Measurements from ENCODE around the gene TRAF3. TPM values are rescaled to one million over a fixed set of nuclear protein-coding genes. Genes with fewer than 3 reads are reported as not detected.
A peak's percentile ranks its signal among the peaks of the same experiment; 100 is the strongest.

The TRAF3 gene
- total RNA-seq, 1 donor from 2014 or later, result 11.3 TPM

DNA sequence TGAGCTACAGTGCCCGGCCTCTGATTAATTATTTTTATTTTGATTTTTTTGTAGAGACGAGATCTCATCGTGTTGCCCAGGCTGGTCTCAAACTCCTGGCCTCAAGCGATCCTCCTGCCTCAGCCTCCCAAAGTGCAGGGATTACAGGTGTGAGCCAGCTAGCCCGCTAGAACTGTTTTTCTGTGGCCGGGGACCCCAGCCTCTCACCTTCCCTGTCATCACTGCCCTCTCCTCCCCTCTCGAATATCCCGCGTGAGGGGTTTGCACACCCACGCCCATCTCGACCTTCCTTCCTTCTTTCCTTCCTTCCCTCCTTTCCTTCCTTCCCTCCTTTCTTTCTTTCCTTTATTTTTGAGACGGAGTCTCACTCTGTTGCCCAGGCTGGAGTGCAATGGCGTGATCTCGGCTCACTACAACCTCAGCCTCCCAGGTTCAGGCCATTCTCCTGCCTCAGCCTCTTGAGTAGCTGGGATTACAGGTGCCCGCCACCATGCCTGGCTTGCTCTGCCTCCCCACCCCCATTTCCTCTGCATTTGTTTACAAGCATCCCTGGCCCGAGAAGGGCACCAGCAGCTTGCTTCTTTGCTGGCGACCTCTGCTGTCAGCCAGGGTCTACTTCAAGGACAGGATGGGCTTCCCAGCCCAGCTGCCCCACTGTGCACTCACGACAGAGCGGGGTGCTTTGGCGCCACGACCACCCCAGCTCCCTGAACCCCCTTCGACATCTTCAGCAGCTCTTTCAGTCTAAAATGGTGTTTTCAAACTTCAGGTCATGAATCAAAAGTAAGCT, 4.3 kb upstream of the TRAF3 start:
- intact Hi-C loops (cut with DNase I), result no loop called here
- no peak for ATAC-seq
- no peak for DNase-seq (ENCODE audit: missing footprints)

DNA sequence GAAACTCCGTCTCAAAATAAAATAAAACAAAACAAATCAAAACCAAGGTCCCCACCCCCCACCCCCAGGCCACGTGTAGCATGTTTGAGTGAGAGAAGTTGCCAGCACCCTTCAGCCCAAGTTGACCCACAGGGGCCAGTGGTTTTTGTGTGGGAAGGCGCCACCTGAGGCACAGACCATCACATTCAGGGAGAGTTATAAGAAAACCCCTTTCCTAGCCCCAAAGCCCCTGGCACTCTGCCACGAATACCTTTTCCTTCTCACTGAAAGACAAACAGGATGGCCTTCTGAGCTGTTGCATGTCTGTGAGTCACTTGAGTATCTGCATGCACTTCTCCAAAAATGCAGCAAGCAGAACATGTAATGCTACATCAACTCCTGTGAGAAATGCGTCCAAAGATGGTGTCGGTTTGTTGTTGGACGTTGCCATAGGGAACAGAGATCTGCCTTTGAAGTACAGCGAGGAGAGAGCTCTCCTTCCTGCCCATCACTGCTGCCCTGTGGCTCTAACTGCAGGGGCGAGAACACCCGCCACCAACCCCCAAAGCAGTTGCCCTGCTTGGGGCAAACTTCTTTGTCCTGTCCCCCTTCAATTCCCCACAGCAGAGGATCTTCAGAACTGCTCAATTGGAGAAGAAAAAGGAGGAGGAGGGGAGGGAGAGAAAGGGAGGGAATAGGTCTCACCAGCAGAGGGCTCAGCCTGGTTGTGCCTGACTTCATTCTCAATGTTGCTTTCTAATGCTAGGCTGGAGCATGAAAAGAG, 2.7 kb upstream of the TRAF3 start:
- peak; percentile 60 for ATAC-seq
- intact Hi-C loops (cut with DNase I), result loop anchor here (1.0 to 5.0 kb wide), 2 partner anchors 82 to 144 kb away; no protein-coding TSS in a partner anchor
- DNase-seq (ENCODE audit: missing footprints), result no peak

DNA sequence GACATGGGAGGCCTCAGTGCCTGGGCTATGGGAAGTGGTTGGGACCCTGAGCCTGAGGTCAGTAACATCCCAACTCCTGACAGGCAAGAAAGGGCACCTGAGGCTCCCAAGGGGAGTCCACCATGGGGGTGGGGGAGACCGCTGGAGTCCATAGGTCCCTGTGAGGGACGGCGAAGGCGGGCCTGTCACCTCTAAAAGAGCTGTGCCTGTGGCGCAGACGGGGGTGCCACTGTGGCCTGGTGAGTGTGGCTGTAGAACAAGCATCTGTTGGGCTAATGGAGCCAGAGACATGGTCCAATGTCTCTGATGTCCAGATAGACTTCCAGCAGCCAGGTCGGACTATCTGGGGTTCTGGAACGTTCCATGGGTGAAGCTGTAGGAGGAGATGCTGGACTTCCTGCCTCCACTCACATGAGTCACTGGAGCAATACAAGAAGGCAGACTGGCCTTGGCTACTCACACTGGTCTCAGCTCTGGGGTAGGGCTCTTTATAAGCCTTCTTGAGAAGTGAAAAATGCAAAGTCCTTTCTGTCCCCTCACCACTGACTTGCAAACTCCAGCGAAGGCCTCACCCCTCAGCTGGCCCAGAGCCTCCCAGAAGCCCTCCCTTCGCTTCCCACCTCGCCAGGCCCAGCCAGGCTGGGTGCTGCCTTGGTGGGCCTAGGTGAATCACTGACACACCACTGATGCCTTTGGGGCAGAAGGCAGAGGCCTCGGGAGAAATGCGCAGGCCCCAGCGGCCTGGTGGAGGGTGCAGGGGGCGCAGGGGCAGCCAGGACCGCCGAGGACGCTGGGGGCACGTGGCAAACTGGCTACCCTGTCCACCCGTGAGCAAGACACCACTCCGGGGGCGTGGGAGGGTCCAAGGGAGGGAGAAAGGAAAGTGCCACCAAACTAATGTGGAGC, 1.1 kb upstream of the TRAF3 start:
- intact Hi-C loops (cut with DNase I), result loop anchor here (1.0 to 5.0 kb wide), 2 partner anchors 84 to 142 kb away; no protein-coding TSS in a partner anchor
- ATAC-seq (peak; percentile 2), DNase-seq (ENCODE audit: missing footprints) (no peak)

DNA sequence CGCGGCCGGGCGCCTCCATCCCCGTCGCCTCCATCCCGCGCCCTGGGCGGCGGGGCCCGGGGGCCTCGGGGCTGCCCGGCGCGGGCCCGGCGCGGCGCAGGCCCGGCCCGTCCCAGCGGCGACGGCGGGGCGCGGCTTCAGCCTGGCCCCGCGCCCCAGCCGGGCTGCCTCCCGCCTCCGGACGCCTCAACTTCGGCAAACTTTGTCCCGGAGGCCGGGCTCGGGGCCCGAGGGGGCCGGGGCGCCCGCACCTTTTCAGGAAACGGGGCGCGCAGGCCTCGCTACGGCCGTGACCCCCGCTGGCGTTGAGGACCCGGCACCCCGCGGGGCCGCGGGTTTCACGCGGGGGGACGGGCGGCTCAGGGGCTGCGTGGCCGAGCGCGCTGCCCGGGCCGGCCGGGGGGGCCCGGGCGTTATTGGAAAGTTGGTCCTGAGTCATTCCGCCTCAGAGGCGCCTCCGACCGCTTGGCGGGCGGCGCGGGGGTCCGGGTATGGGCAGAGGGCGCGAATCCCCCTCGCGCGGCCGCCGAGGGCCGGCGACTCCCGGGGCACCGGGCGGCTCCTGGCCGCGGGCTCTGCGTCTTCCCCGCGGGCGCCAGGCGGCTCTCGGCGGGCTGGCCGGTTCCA, 575 bp downstream of the TRAF3 start:
- no peak for DNase-seq (ENCODE audit: missing footprints)
- intact Hi-C loops (cut with DNase I), result loop anchor here (5.0 kb wide), 1 partner anchor 86 kb away; no protein-coding TSS in a partner anchor

DNA sequence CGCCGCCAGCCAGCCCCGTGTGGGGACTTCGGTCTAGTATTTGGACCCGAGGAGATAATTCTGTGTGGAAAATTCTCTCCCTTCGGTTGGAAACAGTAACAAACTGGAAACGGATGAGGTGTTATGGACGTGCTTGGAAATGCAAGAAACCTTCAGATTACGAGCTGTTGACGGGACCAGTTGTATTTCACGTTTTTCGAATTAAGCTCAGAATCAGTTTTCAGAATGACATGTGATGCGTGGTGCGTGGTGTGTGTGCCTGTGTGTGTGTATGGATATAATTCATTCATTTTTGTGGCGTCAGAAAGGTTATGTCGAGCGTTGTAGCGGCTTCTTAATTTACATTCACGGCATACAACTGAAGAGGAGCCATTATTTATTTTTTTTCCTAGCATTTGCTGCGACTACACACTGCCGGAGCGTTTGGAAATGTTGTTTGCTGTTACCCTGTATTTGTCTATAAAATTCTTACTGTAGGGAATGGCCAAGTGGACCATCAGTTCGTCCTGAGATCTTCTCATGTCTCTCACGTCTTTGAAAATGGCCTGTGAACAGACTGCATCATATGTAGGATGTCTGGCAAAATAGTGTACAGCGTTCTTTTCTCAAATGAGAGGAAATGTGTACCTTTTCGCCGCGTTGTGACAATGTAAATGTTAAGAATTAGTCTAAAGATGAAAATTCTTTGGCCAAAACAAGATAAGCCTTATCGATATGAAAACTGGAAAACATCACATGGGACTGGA, 1.3 kb downstream of the TRAF3 start:
- ATAC-seq, result no peak
- intact Hi-C loops (cut with DNase I), result loop anchor here (5.0 kb wide), 1 partner anchor 86 kb away; no protein-coding TSS in a partner anchor
- no peak for DNase-seq (ENCODE audit: missing footprints)

More for the DNA sequence above, 575 bp downstream of the TRAF3 start:
- peak; percentile 50 for ATAC-seq

DNA sequence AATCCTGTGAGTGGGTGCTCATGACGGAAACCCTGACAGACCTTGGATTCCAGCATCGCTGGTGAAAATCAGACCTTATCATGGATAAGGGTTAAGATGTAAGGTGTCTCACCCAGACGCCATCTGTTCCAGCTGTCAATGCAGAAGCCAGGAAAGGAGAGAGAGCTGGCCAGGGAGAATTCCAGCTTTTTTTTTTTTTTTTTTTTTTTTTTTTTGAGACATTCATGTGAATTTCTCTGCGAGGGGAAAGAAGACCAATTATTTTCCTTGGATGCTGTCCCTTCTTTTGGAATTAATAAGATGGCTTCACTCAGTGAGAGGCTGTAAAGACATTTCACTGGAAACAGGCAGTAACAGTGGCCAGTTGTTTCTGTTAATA, 1.8 kb downstream of the TRAF3 start:
- intact Hi-C loops (cut with DNase I), result loop anchor here (5.0 kb wide), 1 partner anchor 87 kb away; no protein-coding TSS in a partner anchor
- no peak for ATAC-seq
- DNase-seq (ENCODE audit: missing footprints), result no peak

DNA sequence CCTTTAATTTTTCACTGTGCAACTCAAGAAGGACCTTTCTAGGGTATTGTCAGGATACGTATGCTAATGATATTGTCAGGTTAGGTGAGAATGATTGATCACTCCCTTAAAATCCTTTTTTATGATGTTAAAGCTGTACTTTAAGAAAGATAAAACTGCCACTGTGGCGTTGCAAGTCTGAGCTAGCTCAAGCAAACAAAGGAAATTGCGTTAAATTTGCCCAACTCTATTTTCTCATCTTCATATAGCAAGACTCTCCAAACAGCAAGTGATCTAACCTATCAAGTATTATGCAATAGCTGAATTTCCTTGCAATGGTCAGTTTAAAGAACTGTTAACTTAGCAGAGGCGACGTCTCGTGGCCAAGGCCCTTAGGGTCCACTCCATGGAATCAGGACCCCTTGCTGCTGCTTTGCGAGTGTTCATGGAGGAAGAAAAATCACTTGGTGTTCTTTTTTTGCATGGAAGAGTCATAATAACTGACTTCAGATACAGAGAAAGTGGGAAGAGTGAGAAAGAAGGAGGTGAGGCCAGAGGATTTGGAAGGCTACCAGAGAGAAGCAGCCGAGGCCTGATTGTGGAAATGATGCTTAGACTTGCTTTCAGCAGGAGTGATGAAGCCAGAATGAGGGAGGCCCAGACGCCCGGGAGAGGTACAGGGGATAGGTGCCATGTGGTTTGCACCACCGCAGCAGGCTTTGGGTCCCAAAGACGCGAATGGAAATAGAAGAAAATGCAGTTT, 2.5 kb downstream of the TRAF3 start:
- DNase-seq (ENCODE audit: missing footprints), result no peak
- intact Hi-C loops (cut with DNase I), result loop anchor here (5.0 kb wide), 1 partner anchor 87 kb away; no protein-coding TSS in a partner anchor
- no peak for ATAC-seq

DNA sequence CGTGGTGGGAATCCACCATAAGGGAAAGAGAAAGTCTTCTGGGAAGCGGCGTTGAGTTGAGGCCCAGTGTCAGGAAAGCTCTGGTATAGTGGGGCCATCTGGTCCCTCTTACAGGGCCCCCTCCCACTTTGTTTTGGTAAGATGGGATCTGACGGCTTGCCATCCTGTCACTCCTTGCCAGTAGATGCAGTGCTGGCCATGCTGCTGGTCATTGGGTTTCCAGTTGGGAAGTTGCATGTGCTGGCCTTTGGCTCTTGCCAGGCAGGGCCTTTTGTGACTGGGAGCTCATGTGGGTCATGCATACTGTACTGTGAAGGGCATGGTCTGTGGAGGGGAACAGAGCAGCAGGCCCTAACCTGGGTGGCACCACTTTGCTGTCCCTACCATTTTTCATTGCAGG, 3.8 kb downstream of the TRAF3 start:
- intact Hi-C loops (cut with DNase I), result no loop called here
- DNase-seq (ENCODE audit: missing footprints) (no peak), ATAC-seq (no peak)

DNA sequence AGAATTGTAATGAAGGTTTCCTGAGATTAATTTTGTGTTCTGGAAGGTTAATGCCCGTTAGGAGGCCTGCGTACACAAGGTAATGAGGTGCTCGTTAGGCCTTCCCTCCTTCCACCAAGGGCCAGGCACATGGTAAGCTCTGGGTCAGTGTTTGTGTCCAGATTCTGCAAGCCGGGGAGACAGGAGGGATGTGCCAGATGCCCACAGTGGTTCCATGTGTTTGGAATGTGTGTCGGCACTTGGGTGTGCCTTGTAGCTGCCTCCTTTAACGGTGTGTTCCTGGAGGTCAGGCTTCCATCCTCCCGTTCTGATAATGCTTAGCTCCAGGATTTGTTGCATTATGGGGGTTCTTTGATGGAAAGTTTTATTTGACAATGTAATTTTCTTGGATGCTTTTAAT, 5.7 kb downstream of the TRAF3 start:
- intact Hi-C loops (cut with DNase I), result no loop called here
- DNase-seq (ENCODE audit: missing footprints) (no peak), ATAC-seq (no peak)

DNA sequence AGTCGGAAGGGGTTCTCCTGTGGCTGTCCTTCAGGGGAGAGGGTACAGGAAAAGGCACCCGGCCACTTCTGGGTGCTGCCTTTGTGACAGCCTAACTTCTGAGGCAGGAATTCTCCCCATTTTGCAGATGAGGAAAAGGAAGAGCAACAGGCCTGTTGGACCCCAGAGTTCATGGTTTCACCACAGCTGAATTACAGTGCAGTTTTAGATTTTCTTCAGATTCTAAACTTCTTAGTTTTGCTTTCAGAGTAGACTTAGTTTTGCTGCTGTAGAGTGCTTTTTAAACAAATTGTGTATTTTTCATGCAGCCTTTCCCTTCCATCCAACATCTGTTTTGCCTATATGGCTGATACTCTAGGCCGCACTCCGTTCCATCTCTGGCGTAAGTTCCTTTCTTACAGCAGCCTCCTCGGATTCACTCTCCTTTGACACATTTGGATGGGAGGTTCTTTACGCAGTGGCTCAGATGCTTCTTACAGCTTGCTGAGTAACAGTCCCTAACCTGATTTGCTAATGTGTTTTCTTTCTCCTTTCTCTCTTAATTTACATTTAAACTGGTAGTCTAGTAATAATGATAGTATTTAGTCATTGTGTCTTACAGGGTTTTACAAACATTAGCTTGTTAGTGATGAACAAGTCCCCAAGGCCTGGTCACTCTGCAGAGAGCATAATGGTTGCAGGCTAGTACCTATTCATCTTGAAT, 7.8 kb downstream of the TRAF3 start:
- no peak for ATAC-seq
- intact Hi-C loops (cut with DNase I), result no loop called here

DNA sequence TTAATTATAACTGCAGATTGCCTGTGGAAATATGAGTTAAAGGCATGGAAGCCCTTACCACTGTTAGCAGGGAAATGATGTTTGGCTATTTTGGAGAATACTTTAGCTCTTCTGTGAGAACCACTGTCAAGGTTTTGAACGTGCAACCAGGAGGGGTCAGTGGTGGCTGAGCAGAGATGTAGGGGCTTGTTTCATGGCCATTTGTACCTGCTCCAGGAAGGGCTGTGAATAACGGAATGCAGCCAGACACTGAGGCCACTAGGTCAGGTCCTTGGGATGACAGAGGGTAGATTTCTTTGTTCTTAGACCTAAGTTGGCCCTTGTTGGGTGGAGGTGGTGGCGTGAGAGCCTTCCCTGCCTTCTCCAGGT, 8.3 kb downstream of the TRAF3 start:
- DNase-seq (ENCODE audit: missing footprints), result no peak
- intact Hi-C loops (cut with DNase I), result no loop called here
- ATAC-seq, result no peak

More for the DNA sequence above, 7.8 kb downstream of the TRAF3 start:
- no peak for DNase-seq (ENCODE audit: missing footprints)

DNA sequence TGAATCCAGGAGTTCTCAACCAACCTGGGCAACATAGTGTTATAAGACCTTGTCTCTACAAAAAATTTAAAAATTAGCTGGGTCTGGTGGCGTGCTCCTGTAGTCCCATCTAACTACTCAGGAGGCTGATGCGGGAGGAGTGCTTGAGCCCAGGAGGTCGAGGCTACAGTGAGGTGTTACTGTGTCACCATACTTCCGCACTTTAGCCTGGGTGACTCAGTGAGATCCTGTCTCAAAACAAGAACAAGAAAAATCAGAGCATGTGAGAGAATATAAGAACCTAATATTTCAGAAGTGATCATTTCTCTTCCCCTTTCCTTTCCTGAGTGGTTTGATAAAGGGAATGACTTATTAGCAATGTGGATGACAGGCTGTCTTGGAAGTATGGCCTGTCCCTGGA, 9.5 kb downstream of the TRAF3 start:
- DNase-seq (ENCODE audit: missing footprints) (no peak), ATAC-seq (no peak)
- intact Hi-C loops (cut with DNase I), result no loop called here

DNA sequence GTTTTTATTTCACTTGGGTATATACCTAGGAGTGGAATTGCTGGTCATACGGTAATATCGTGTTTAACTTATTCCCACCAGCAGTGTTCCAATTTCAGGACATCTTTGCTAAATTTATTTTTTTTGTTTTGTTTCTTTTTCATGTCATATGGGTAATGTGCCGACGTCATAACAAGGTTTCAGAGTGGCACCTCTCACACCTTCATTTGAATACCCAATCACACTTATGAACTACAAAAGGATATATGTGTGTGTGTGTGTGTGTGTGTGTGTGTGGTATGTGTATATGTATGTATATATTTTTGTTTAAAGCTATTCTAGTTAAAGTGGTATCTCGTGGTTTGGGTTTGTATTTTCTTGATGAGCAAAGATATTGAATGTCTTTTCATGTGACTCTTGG, 12.1 kb downstream of the TRAF3 start:
- intact Hi-C loops (cut with DNase I), result no loop called here
- no peak for ATAC-seq
- no peak for DNase-seq (ENCODE audit: missing footprints)

DNA sequence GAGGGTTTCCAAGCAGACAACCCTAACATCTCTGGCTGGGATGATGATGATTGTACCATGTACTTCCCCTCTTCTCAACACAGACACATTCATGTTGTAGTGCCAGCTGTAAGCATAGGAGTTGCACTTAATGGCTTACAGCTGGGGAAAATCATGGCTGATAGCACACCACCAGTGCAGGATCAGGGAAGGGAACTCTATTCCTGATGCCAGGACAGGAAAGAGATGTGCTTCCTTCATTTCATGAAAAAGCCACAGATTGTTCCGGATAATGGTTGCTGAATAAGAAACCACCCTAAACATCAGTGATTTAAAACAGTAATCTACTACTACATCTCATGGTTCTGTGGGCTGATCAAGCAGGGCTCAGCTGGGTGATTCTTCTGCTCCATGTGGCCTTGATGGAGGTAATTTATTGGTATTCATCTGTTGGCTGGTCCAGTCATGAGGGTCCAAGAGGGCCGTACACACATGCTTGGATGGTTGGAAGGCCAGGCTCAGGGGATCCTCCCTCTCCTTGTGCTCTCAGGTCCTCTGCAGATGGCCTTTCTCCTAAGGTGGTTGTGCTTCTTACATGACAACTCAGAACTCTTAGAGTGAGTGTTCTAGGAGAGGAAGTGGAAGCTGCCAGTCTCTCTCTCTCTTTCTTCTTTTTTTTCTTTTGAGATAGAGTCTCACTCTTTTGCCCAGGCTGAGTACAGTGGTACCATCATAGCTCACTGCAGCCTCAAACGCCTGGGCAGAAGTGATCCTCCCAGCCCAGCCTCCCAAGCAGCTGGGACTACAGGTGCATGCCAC, 16.5 kb downstream of the TRAF3 start:
- intact Hi-C loops (cut with DNase I), result no loop called here
- DNase-seq (ENCODE audit: missing footprints) (no peak), ATAC-seq (no peak)

DNA sequence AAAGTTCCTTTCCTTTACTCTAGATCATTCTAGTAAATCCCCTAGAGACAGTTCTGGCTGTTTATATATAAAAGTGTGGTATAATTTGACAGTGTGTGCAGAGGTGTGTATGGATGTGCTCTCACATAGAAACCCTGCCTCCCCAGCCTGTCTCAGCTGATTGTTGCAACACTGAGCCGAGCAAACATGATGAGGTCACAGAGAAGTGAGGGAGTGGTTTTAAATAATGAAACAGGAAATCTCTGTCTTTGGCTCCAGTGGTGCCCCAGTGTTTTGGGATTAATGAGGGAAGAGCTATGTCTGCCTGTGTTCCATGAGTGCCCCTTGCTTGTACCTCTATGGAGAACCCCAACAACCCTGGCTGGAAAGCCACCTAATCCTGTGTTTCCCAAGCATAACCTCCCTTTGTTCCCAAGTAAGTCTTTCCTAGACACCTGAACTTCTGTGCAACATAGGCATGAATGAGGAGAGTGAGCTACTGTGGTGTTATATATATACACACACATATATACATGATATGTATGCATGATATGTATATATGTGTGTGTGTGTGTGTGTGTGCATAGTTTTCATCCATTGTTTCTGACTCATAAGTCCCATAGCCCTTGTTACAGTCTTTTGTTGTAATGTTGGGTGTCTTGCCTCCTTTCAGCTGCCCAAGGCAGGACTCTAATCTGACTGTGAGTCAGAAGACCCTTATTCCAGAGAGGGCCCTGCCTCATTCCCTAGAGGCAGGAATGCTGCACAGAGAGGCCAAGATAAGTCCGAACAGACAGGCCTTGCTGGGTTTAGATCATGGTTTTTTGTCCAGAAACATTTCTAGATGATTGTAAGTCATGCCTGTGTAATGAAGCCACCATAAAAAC, 18.0 kb downstream of the TRAF3 start:
- ATAC-seq (peak; percentile 95), DNase-seq (ENCODE audit: missing footprints) (no peak)
- intact Hi-C loops (cut with DNase I), result no loop called here

All from Right ventricle myocardium inferior (tissue), 1 donor.